Measurements from ENCODE around the gene VKORC1. TPM values are rescaled to one million over a fixed set of nuclear protein-coding genes. Genes with fewer than 3 reads are reported as not detected.

Gene VKORC1
- total RNA-seq, 2 experiments from 2014 or later, result 55.5 to 59.3 TPM

GRCh38 chr16:31090540-31090939 lies 4.1 kb downstream of the VKORC1 start:
- no peaks in the 10 kb centered on the region for H3K27me3 Mint-ChIP-seq
- H3K27ac Mint-ChIP-seq, result no peak overlapping the region
- peaks cover 27% of the 10 kb centered on the region for H3K4me1 Mint-ChIP-seq
- H3K4me3 Mint-ChIP-seq, result no peak overlapping the region
- ChIA-PET POLR2A (no interaction called here), CTCF (no interaction called here)
- peaks cover 14% of the 10 kb centered on the region for H3K36me3 Mint-ChIP-seq (ENCODE audit: low read depth)
- no peaks in the 10 kb centered on the region for H3K9me3 Mint-ChIP-seq
- no peak for DNase-seq

- H3K4me1 Mint-ChIP-seq, result peaks cover 16% of the 10 kb centered on the region
- CTCF ChIA-PET, result interaction anchor here (0.6 kb wide), 1 partner anchor 69 kb away, joined by 5 read pairs; no protein-coding TSS in a partner anchor
- no peak overlapping the region for H3K4me3 Mint-ChIP-seq
- H3K27me3 Mint-ChIP-seq, result no peaks in the 10 kb centered on the region
- no peak for DNase-seq
- H3K36me3 Mint-ChIP-seq (ENCODE audit: low read depth), result peaks cover 16% of the 10 kb centered on the region
- POLR2A ChIA-PET, result no interaction called here
- no peaks in the 10 kb centered on the region for H3K9me3 Mint-ChIP-seq
- H3K27ac Mint-ChIP-seq, result no peak overlapping the region
Observed at GRCh38 chr16:31089199-31089598, 5.4 kb downstream of the VKORC1 start.

- Mint-ChIP-seq H3K27me3 (no peaks in the 10 kb centered on the region), H3K9me3 (no peaks in the 10 kb centered on the region), H3K36me3 (ENCODE audit: low read depth) (peaks cover 16% of the 10 kb centered on the region), H3K27ac (peak within 1 kb of the TSS; percentile 44), H3K4me3 (no peak within 1 kb of the TSS), H3K4me1 (peaks cover 11% of the 10 kb centered on the region)
- POLR2A ChIA-PET, result no interaction called here
- no peak for DNase-seq
- CTCF ChIA-PET, result interaction anchor here (0.6 kb wide), 1 partner anchor 69 kb away, joined by 5 read pairs; no protein-coding TSS in a partner anchor
Observed at GRCh38 chr16:31088459-31089183, 6.0 kb downstream of the VKORC1 start, which contains the start of gene PRSS53. PRSS53 (minus strand) TSS chr16:31088943; CDS start chr16:31088809, 134 bp downstream.

- peaks cover 6% of the 10 kb centered on the region for H3K4me1 Mint-ChIP-seq
Observed at GRCh38 chr16:31087971-31088370, 6.6 kb downstream of the VKORC1 start.

GRCh38 chr16:31087481-31087880 lies 7.1 kb downstream of the VKORC1 start:
- no peak overlapping the region for H3K4me3 Mint-ChIP-seq
- H3K4me1 Mint-ChIP-seq, result peaks cover 2% of the 10 kb centered on the region
- no peak for DNase-seq
- no peaks in the 10 kb centered on the region for H3K9me3 Mint-ChIP-seq
- H3K27ac Mint-ChIP-seq, result no peak overlapping the region
- POLR2A ChIA-PET, result no interaction called here
- H3K27me3 Mint-ChIP-seq, result no peaks in the 10 kb centered on the region
- peaks cover 16% of the 10 kb centered on the region for H3K36me3 Mint-ChIP-seq (ENCODE audit: low read depth)
- CTCF ChIA-PET, result interaction anchor here (1.3 kb wide), 1 partner anchor 11 kb away, joined by 5 read pairs; no protein-coding TSS in a partner anchor

More at GRCh38 chr16:31087971-31088370, 6.6 kb downstream of the VKORC1 start:
- H3K36me3 Mint-ChIP-seq (ENCODE audit: low read depth), result peaks cover 16% of the 10 kb centered on the region
- H3K4me3 Mint-ChIP-seq, result no peak overlapping the region
- no peaks in the 10 kb centered on the region for H3K27me3 Mint-ChIP-seq
- no peak for DNase-seq
- ChIA-PET CTCF (no interaction called here), POLR2A (no interaction called here)
- no peaks in the 10 kb centered on the region for H3K9me3 Mint-ChIP-seq
- no peak overlapping the region for H3K27ac Mint-ChIP-seq

- no peaks in the 10 kb centered on the region for H3K27me3 Mint-ChIP-seq
- no peaks in the 10 kb centered on the region for H3K9me3 Mint-ChIP-seq
- no peak overlapping the region for H3K27ac Mint-ChIP-seq
- peaks cover 3% of the 10 kb centered on the region for H3K4me1 Mint-ChIP-seq
- H3K4me3 Mint-ChIP-seq, result no peak overlapping the region
- DNase-seq, result no peak
- POLR2A ChIA-PET, result no interaction called here
- H3K36me3 Mint-ChIP-seq (ENCODE audit: low read depth), result peaks cover 19% of the 10 kb centered on the region
- CTCF ChIA-PET, result interaction anchor here (0.8 to 1.3 kb wide), 2 partner anchors 11 to 15 kb away, joined by 3 to 5 read pairs; no protein-coding TSS in a partner anchor
Observed at GRCh38 chr16:31086629-31086906, 8.0 kb downstream of the VKORC1 start.

- POLR2A ChIA-PET, result no interaction called here
- H3K4me3 Mint-ChIP-seq, result no peak overlapping the region
- H3K36me3 Mint-ChIP-seq (ENCODE audit: low read depth), result peaks cover 18% of the 10 kb centered on the region
- H3K4me1 Mint-ChIP-seq, result peaks cover 3% of the 10 kb centered on the region
- CTCF ChIA-PET, result interaction anchor here (0.8 to 1.9 kb wide), 3 partner anchors 10 to 56 kb away, joined by 3 to 6 read pairs (median 5); no protein-coding TSS in a partner anchor
- peak overlapping the region; percentile 76 for H3K27ac Mint-ChIP-seq
- no peaks in the 10 kb centered on the region for H3K9me3 Mint-ChIP-seq
- DNase-seq, result no peak
- H3K27me3 Mint-ChIP-seq, result no peaks in the 10 kb centered on the region
Observed at GRCh38 chr16:31085873-31086628, 8.5 kb downstream of the VKORC1 start.

- no peaks in the 10 kb centered on the region for H3K27me3 Mint-ChIP-seq
- H3K36me3 Mint-ChIP-seq (ENCODE audit: low read depth), result peaks cover 18% of the 10 kb centered on the region
- no peaks in the 10 kb centered on the region for H3K9me3 Mint-ChIP-seq
- POLR2A ChIA-PET, result no interaction called here
- DNase-seq, result no peak
- H3K4me3 Mint-ChIP-seq, result no peak overlapping the region
- peaks cover 7% of the 10 kb centered on the region for H3K4me1 Mint-ChIP-seq
- CTCF ChIA-PET, result interaction anchor here (1.9 kb wide), 1 partner anchor 57 kb away, joined by 6 read pairs; no protein-coding TSS in a partner anchor
- H3K27ac Mint-ChIP-seq, result no peak overlapping the region
Observed at GRCh38 chr16:31085411-31085810, 9.2 kb downstream of the VKORC1 start.

- POLR2A ChIA-PET, result interaction anchor here (1.0 kb wide), 1 partner anchor 358 kb away, joined by 6 read pairs; the partner anchor contains the start of gene ZNF843
- peaks cover 7% of the 10 kb centered on the region for H3K4me1 Mint-ChIP-seq
Observed at GRCh38 chr16:31084584-31085302, 9.9 kb downstream of the VKORC1 start.

GRCh38 chr16:31083981-31084380 lies 10.6 kb downstream of the VKORC1 start:
- DNase-seq, result no peak
- Mint-ChIP-seq H3K9me3 (no peaks in the 10 kb centered on the region), H3K4me1 (peaks cover 9% of the 10 kb centered on the region), H3K36me3 (ENCODE audit: low read depth) (peaks cover 17% of the 10 kb centered on the region), H3K4me3 (no peak overlapping the region), H3K27me3 (no peaks in the 10 kb centered on the region), H3K27ac (no peak overlapping the region)
- ChIA-PET POLR2A (interaction anchor here (0.6 kb wide), 1 partner anchor 53 kb away, joined by 3 read pairs; no protein-coding TSS in a partner anchor), CTCF (interaction anchor here (0.5 to 2.0 kb wide), 6 partner anchors 10 to 83 kb away, joined by 3 to 6 read pairs (median 4); partner anchors contain the start of genes KAT8 and VKORC1)

More at GRCh38 chr16:31084584-31085302, 9.9 kb downstream of the VKORC1 start:
- Mint-ChIP-seq H3K4me3 (no peak overlapping the region), H3K36me3 (ENCODE audit: low read depth) (peaks cover 17% of the 10 kb centered on the region), H3K9me3 (no peaks in the 10 kb centered on the region), H3K27ac (no peak overlapping the region), H3K27me3 (no peaks in the 10 kb centered on the region)
- DNase-seq, result no peak
- CTCF ChIA-PET, result interaction anchor here (0.5 to 2.0 kb wide), 5 partner anchors 9 to 82 kb away, joined by 3 to 6 read pairs (median 4); partner anchors contain the start of genes KAT8 and VKORC1

- POLR2A ChIA-PET, result interaction anchor here (0.6 kb wide), 1 partner anchor 53 kb away, joined by 3 read pairs; no protein-coding TSS in a partner anchor
- CTCF ChIA-PET, result interaction anchor here (0.6 to 2.0 kb wide), 3 partner anchors 17 to 37 kb away, joined by 4 to 6 read pairs (median 4); partner anchors contain the start of gene KAT8
Observed at GRCh38 chr16:31083556-31083955, 11.0 kb downstream of the VKORC1 start.

GRCh38 chr16:31083081-31083480 lies 11.5 kb downstream of the VKORC1 start:
- POLR2A ChIA-PET, result no interaction called here
- CTCF ChIA-PET, result interaction anchor here (2.0 kb wide), 1 partner anchor 18 kb away, joined by 6 read pairs; no protein-coding TSS in a partner anchor
- H3K4me1 Mint-ChIP-seq, result peaks cover 9% of the 10 kb centered on the region
- H3K9me3 Mint-ChIP-seq, result no peaks in the 10 kb centered on the region
- H3K4me3 Mint-ChIP-seq, result no peak overlapping the region
- DNase-seq, result no peak
- H3K27me3 Mint-ChIP-seq, result no peaks in the 10 kb centered on the region
- peaks cover 23% of the 10 kb centered on the region for H3K36me3 Mint-ChIP-seq (ENCODE audit: low read depth)
- peak overlapping the region; percentile 54 for H3K27ac Mint-ChIP-seq

More at GRCh38 chr16:31083556-31083955, 11.0 kb downstream of the VKORC1 start:
- Mint-ChIP-seq H3K4me3 (no peak overlapping the region), H3K36me3 (ENCODE audit: low read depth) (peaks cover 21% of the 10 kb centered on the region), H3K27me3 (no peaks in the 10 kb centered on the region), H3K4me1 (peaks cover 9% of the 10 kb centered on the region), H3K9me3 (no peaks in the 10 kb centered on the region), H3K27ac (peak overlapping the region; percentile 54)
- DNase-seq, result no peak

Measured in activated CD4-positive, alpha-beta T cell treated with anti-CD3 and anti-CD28 coated beads, Interleukin-2, amount 10 ng/mL, durations not matched to agents 7 days and 5 days (primary cell).